ENCODE measurements around the gene NDC1.
"Not testable (repeated sequence)": the region's sequence is repeated elsewhere in the genome, so short reads cannot be mapped to it uniquely, and the experiment has no call there.

NDC1 gene

GRCh38 chr1:53837924-53838653 lies at the start of gene NDC1:
NDC1 (minus strand) TSS chr1:53838296; CDS start chr1:53838261, 35 bp downstream.
- peak; percentile 95 for DNase-seq (ENCODE audit: low spot score)

- DNase-seq (ENCODE audit: low spot score) = not testable (repeated sequence)
Measured at GRCh38 chr1:53883600-53883999, 45.5 kb upstream of the NDC1 start.

- not testable (repeated sequence) for DNase-seq (ENCODE audit: low spot score)
Measured at GRCh38 chr1:53881853-53882252, 43.8 kb upstream of the NDC1 start.

GRCh38 chr1:53878492-53879105 lies 40.5 kb upstream of the NDC1 start:
- DNase-seq (ENCODE audit: low spot score) = peak; percentile 58

GRCh38 chr1:53875150-53875549 lies 37.1 kb upstream of the NDC1 start:
- DNase-seq (ENCODE audit: low spot score) = not testable (repeated sequence)

GRCh38 chr1:53871773-53872484 lies 33.8 kb upstream of the NDC1 start:
- no peak for DNase-seq (ENCODE audit: low spot score)

GRCh38 chr1:53871221-53871620 lies 33.1 kb upstream of the NDC1 start:
- DNase-seq (ENCODE audit: low spot score) = no peak

- DNase-seq (ENCODE audit: low spot score) = no peak
Measured at GRCh38 chr1:53869454-53870117, 31.5 kb upstream of the NDC1 start.

GRCh38 chr1:53868565-53868964 lies 30.5 kb upstream of the NDC1 start:
- DNase-seq (ENCODE audit: low spot score) = no peak

- no peak for DNase-seq (ENCODE audit: low spot score)
Measured at GRCh38 chr1:53862507-53862906, 24.4 kb upstream of the NDC1 start.

- peak; percentile 56 for DNase-seq (ENCODE audit: low spot score)
Measured at GRCh38 chr1:53860967-53861411, 22.9 kb upstream of the NDC1 start.

- DNase-seq (ENCODE audit: low spot score) = no peak
Measured at GRCh38 chr1:53851571-53852285, 13.6 kb upstream of the NDC1 start.

GRCh38 chr1:53850082-53850673 lies 12.1 kb upstream of the NDC1 start:
- DNase-seq (ENCODE audit: low spot score) = no peak

GRCh38 chr1:53847980-53848379 lies 9.9 kb upstream of the NDC1 start:
- no peak for DNase-seq (ENCODE audit: low spot score)

- no peak for DNase-seq (ENCODE audit: low spot score)
Measured at GRCh38 chr1:53842347-53842746, 4.3 kb upstream of the NDC1 start.

- no peak for DNase-seq (ENCODE audit: low spot score)
Measured at GRCh38 chr1:53838654-53838974, 518 bp upstream of the NDC1 start.

- no peak for DNase-seq (ENCODE audit: low spot score)
Measured at GRCh38 chr1:53837646-53837923, 511 bp downstream of the NDC1 start.

GRCh38 chr1:53835491-53835890 lies 2.6 kb downstream of the NDC1 start:
- DNase-seq (ENCODE audit: low spot score) = no peak

- DNase-seq (ENCODE audit: low spot score) = no peak
Measured at GRCh38 chr1:53834776-53835175, 3.3 kb downstream of the NDC1 start.

- DNase-seq (ENCODE audit: low spot score) = no peak
Measured at GRCh38 chr1:53833393-53833792, 4.7 kb downstream of the NDC1 start.

GRCh38 chr1:53826367-53826766 lies 11.7 kb downstream of the NDC1 start:
- DNase-seq (ENCODE audit: low spot score) = no peak

- DNase-seq (ENCODE audit: low spot score) = no peak
Measured at GRCh38 chr1:53825306-53825705, 12.8 kb downstream of the NDC1 start.
